GM12878 (cell line): Measurements from ENCODE around the gene CARD14. TPM values are rescaled to one million over a fixed set of nuclear protein-coding genes. Genes with fewer than 3 reads are reported as not detected.
"Not testable (repeated sequence)": the region's sequence is repeated elsewhere in the genome, so short reads cannot be mapped to it uniquely, and the experiment has no call there.

Source experiments
- ATAC-seq: fragments of 200-7000 bp; cut with Tn5 transposase; 3 replicates; pipeline ENCODE4 v1.9.1; 2020; ENCODE audit warnings: mild to moderate bottlenecking, moderate library complexity
- BruUV-seq: library from RNA; stranded (reverse); fragments of 400-500 nt; replicated peaks from 2 replicates; lab custom pipeline; 2021; lab: Mats Ljungman, UMichigan
- CTCF ChIA-PET: fragments of 300-600 bp; sonication (Branson Sonifier 250); formaldehyde crosslinking; extraction: SDS; loops from one replicate; lab custom pipeline; 2021; ENCODE audit warnings: inconsistent platforms; lab: Yijun Ruan, JAX
- POLR2A ChIA-PET: fragments of 350-600 bp; formaldehyde crosslinking; extraction: SDS; loops from one replicate; lab custom pipeline; 2021; ENCODE audit warnings: inconsistent platforms; lab: Charles Lee
- RAD21 ChIA-PET: fragments of 300-600 bp; sonication (Branson Sonifier 250); formaldehyde crosslinking; loops from one replicate; lab custom pipeline; 2023; ENCODE audit warnings: antibody characterized with exemption; ENCODE audit not compliant: unreplicated experiment; lab: Charles Lee
- SMC1A ChIA-PET: fragments of 300-600 bp; sonication (Branson Sonifier 250); formaldehyde crosslinking; loops from one replicate; lab custom pipeline; 2023; ENCODE audit not compliant: unreplicated experiment, uncharacterized antibody; lab: Charles Lee
- DNase-seq: peaks from one replicate; pipeline ENCODE4 v3.0.0-alpha.2; 2011; ENCODE audit warnings: low read depth, low spot score
- FAIRE-seq: peaks from 3 replicates; lab custom pipeline; 2011; peaks lifted over from hg19 to GRCh38; lab: Jason Lieb, UNC
- H2AFZ ChIP-seq: 2 replicates; pipeline ENCODE4 v1.6.0; 2011; ENCODE audit warnings: low read depth, low read length, control low read depth; ENCODE audit not compliant: control insufficient read depth
- H3K27ac ChIP-seq: 2 replicates; pipeline ENCODE4 v1.5.1; 2011; ENCODE audit warnings: control low read depth; ENCODE audit not compliant: control insufficient read depth, insufficient read depth
- H3K27me3 ChIP-seq, 2 experiments: replicated peaks in 1 of 2; 2 replicates each; pipeline versions ENCODE4 v1.6.0 to v1.6.1; 2011; ENCODE audit warnings: low read length in 1 of 2; ENCODE audit not compliant: control insufficient read depth in 2 of 2, insufficient read depth in 2 of 2
- H3K36me3 ChIP-seq, 2 experiments: 2 replicates each; pipeline ENCODE4 v1.5.1; 2011; ENCODE audit warnings: low read length in 1 of 2; ENCODE audit not compliant: control insufficient read depth in 2 of 2, insufficient read depth in 2 of 2
- H3K4me1 ChIP-seq: 2 replicates; pipeline ENCODE4 v1.6.1; 2011; ENCODE audit warnings: mild to moderate bottlenecking, low read length, moderate library complexity, mixed read lengths; ENCODE audit not compliant: control insufficient read depth, insufficient read depth
- H3K4me2 ChIP-seq: 2 replicates; pipeline ENCODE4 v1.6.0; 2011; ENCODE audit warnings: control low read depth; ENCODE audit not compliant: control insufficient read depth, insufficient read depth
- H3K4me3 ChIP-seq: fragments of 200-600 bp; sonication (generic); 2 replicates; pipeline ENCODE4 v1.5.1; 2016
- H3K79me2 ChIP-seq: 2 replicates; pipeline ENCODE4 v1.6.0; 2011; ENCODE audit warnings: low read length; ENCODE audit not compliant: control insufficient read depth, insufficient read depth
- H3K9ac ChIP-seq: 2 replicates; pipeline ENCODE4 v1.8.0; 2011; ENCODE audit warnings: low read length, control low read depth, mixed read lengths; ENCODE audit not compliant: control insufficient read depth, insufficient read depth
- H3K9me3 ChIP-seq: replicated peaks from 3 replicates; pipeline ENCODE4 v1.5.1; 2011; ENCODE audit warnings: mild to moderate bottlenecking, low read length; ENCODE audit not compliant: control insufficient read depth, insufficient read depth
- H4K20me1 ChIP-seq: 2 replicates; pipeline ENCODE4 v1.6.0; 2011; ENCODE audit not compliant: control insufficient read depth, insufficient read depth
- EGR1 ChIP-seq, 2 experiments: IDR thresholded peaks; 1 replicate in 1 of 2; 2 replicates in 1 of 2; pipeline ENCODE4 v1.6.1; 2011 to 2012; ENCODE audit warnings: low read depth in 2 of 2, low read length in 2 of 2, borderline replicate concordance in 1 of 2, mild to moderate bottlenecking in 1 of 2, moderate library complexity in 1 of 2
- MXI1 ChIP-seq: fragments of 150-350 bp; IDR thresholded peaks from 2 replicates; pipeline ENCODE4 v1.6.1; 2011; ENCODE audit warnings: low read depth, mild to moderate bottlenecking, inconsistent platforms, low read length, improper control_type of control experiment
- SMAD1 ChIP-seq: fragments of 450-650 bp; IDR thresholded peaks from 2 replicates; pipeline ENCODE4 v1.6.1; 2018; ENCODE audit warnings: mild to moderate bottlenecking, low read depth; ENCODE audit not compliant: partially characterized antibody
- ZNF24 ChIP-seq: fragments of 450-650 bp; IDR thresholded peaks from 2 replicates; pipeline ENCODE4 v1.6.1; 2017; ENCODE audit warnings: antibody characterized with exemption, mild to moderate bottlenecking
- WGBS: methylation state at CpG from one replicate; pipeline ENCODE4 v1.1.6; 2016; ENCODE audit warnings: low lambda C conversion rate; ENCODE audit not compliant: insufficient replicate concordance, insufficient coverage; ENCODE audit errors: missing lambda C conversion rate; 5-methylcytosine and 5-hydroxymethylcytosine counted together
- in situ Hi-C: fragments of 300-500 bp; cut with MboI; formaldehyde crosslinking; loops from 9 replicates; pipeline ENCODE4 v1.14.3; 2018; ENCODE audit warnings: mixed read lengths
- intact Hi-C: fragments of 100-400 bp; cut with micrococcal nuclease; formaldehyde crosslinking; loops from one replicate; pipeline ENCODE4 v1.14.2; 2022; ENCODE audit not compliant: unreplicated experiment
- polyA plus RNA-seq, 11 experiments: library from polyadenylated mRNA; depleted of rRNA in 4 of 11; unstranded in 6 of 11; stranded (reverse) in 5 of 11; fragments of >200 nt; fragmentation: Nextera tagmentation in 4 of 11; fragmentation: Illumina TruSeq in 1 of 11; extraction: Ambion mirVana in 4 of 11; extraction: Trizol in 1 of 11; gene quantifications; 1 replicate in 1 of 11; 2 replicates in 10 of 11; pipeline versions ENCODE4 v1.2.1 to v1.2.3, GENCODE V29; 2011 to 2016; ENCODE audit warnings: inconsistent platforms in 2 of 11, missing spikeins in 2 of 11, low read depth in 1 of 11
- total RNA-seq, 4 experiments: library from RNA; depleted of rRNA in 3 of 4; stranded (reverse); fragments of >200 nt in 3 of 4; fragmentation: Illumina TruSeq in 1 of 4; extraction: Trizol in 1 of 4; gene quantifications; 2 replicates each; pipeline versions ENCODE4 v1.2.1 to v1.2.3, GENCODE V29; 2013 to 2021
- TF ChIP-seq, protein P1 (sequence below): fragments of 450-650 bp; IDR thresholded peaks from 2 replicates; pipeline ENCODE4 v1.6.1; 2017; ENCODE audit warnings: mild to moderate bottlenecking, moderate library complexity
- TF ChIP-seq, protein P2 (sequence below): fragments of 450-650 bp; IDR thresholded peaks from 2 replicates; pipeline ENCODE4 v1.6.1; 2017; ENCODE audit warnings: mild to moderate bottlenecking, moderate library complexity

Gene CARD14
- total and polyA plus RNA-seq, 10 of the 15 experiments (the other 5 are each of a cell fraction or from before 2014, with no cell fraction given): 0.08 to 0.15 TPM; not detected in 8

DNA sequence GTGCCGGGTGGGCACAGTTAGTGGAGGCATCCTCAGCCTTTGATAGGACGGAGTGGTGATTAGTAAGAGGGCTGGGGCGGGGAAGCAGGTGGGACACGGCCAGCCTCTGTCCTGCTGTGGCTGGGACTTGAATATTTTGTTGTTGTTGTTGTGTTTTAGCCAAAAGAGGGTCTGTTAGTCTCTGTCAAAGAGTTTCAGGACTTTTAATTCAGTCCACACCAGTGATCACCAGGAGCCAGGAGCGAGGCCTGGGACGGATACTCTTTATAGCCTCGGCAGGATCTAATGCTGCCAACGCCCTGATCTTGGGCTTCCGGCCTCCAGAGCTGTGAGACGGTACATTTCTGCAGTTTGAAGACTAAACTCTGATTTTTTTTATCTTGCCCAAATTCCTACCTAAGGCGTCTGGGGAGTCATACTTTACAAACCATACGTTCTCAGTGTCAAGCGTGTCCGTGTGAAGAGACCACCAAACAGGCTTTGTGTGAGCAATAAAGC is 87.9 kb downstream of the CARD14 start (continued):
- TF ChIP-seq MXI1: no peak
- no peak for TF ChIP-seq SMAD1
- TF ChIP-seq ZNF24: no peak
- no peak for TF ChIP-seq EGR1 (IDR thresholded peaks at IDR 0.05; ENCODE audit: borderline replicate concordance in 1 of 2, low read depth in 2 of 2, low read length in 2 of 2)
- TF ChIP-seq, all 136 proteins: peak for 0

DNA sequence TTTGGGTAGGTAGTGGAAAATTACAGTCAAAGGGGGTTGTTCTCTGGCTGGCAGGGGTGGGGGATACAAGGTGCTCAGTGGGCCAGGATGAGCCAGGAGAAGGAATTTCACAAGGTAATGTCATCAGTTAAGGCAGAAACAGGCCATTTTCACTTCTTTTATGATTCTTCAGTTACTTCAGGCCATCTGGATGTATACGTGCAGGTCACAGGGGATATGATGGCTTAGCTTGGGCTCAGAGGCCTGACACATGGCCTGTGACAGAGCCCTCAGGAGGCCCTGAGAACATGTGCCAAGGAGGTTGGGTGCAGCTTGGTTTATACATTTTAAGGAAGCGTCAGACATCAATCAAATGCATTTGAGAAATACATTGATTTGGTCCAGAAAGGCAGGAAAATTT is 88.5 kb downstream of the CARD14 start:
- Histone ChIP-seq H3K79me2 (peaks cover 19% of the 10 kb centered on the region), H3K4me2 (0 out of 2 replicates have a peak overlapping the region, but pooled peaks have one; percentile 3), H3K4me1 (peaks cover 61% of the 10 kb centered on the region), H3K27ac (peak overlapping the region; percentile 69)
- DNase-seq, H3K9me3 ChIP-seq, ATAC-seq, intact Hi-C loops, in situ Hi-C loops, H4K20me1 ChIP-seq, FAIRE-seq, H3K27me3 ChIP-seq, H3K9ac ChIP-seq, RAD21 ChIA-PET, H2AFZ ChIP-seq, BruUV-seq, H3K36me3 ChIP-seq, H3K4me3 ChIP-seq: not testable (repeated sequence)
- CTCF ChIA-PET: interaction anchor here (0.6 to 0.7 kb wide), 2 partner anchors 157 to 351 kb away, joined by 3 read pairs; partner anchors contain the start of gene GAA
- TF ChIP-seq, protein P1, sequence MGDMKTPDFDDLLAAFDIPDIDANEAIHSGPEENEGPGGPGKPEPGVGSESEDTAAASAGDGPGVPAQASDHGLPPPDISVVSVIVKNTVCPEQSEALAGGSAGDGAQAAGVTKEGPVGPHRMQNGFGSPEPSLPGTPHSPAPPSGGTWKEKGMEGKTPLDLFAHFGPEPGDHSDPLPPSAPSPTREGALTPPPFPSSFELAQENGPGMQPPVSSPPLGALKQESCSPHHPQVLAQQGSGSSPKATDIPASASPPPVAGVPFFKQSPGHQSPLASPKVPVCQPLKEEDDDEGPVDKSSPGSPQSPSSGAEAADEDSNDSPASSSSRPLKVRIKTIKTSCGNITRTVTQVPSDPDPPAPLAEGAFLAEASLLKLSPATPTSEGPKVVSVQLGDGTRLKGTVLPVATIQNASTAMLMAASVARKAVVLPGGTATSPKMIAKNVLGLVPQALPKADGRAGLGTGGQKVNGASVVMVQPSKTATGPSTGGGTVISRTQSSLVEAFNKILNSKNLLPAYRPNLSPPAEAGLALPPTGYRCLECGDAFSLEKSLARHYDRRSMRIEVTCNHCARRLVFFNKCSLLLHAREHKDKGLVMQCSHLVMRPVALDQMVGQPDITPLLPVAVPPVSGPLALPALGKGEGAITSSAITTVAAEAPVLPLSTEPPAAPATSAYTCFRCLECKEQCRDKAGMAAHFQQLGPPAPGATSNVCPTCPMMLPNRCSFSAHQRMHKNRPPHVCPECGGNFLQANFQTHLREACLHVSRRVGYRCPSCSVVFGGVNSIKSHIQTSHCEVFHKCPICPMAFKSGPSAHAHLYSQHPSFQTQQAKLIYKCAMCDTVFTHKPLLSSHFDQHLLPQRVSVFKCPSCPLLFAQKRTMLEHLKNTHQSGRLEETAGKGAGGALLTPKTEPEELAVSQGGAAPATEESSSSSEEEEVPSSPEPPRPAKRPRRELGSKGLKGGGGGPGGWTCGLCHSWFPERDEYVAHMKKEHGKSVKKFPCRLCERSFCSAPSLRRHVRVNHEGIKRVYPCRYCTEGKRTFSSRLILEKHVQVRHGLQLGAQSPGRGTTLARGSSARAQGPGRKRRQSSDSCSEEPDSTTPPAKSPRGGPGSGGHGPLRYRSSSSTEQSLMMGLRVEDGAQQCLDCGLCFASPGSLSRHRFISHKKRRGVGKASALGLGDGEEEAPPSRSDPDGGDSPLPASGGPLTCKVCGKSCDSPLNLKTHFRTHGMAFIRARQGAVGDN: peak; percentile 86
- TF ChIP-seq, protein P2, sequence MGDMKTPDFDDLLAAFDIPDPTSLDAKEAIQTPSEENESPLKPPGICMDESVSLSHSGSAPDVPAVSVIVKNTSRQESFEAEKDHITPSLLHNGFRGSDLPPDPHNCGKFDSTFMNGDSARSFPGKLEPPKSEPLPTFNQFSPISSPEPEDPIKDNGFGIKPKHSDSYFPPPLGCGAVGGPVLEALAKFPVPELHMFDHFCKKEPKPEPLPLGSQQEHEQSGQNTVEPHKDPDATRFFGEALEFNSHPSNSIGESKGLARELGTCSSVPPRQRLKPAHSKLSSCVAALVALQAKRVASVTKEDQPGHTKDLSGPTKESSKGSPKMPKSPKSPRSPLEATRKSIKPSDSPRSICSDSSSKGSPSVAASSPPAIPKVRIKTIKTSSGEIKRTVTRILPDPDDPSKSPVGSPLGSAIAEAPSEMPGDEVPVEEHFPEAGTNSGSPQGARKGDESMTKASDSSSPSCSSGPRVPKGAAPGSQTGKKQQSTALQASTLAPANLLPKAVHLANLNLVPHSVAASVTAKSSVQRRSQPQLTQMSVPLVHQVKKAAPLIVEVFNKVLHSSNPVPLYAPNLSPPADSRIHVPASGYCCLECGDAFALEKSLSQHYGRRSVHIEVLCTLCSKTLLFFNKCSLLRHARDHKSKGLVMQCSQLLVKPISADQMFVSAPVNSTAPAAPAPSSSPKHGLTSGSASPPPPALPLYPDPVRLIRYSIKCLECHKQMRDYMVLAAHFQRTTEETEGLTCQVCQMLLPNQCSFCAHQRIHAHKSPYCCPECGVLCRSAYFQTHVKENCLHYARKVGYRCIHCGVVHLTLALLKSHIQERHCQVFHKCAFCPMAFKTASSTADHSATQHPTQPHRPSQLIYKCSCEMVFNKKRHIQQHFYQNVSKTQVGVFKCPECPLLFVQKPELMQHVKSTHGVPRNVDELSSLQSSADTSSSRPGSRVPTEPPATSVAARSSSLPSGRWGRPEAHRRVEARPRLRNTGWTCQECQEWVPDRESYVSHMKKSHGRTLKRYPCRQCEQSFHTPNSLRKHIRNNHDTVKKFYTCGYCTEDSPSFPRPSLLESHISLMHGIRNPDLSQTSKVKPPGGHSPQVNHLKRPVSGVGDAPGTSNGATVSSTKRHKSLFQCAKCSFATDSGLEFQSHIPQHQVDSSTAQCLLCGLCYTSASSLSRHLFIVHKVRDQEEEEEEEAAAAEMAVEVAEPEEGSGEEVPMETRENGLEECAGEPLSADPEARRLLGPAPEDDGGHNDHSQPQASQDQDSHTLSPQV: peak; percentile 52; the same call in 1 of the 2 replicates
- SMC1A ChIA-PET: interaction anchor here (1.0 to 1.8 kb wide), 2 partner anchors 12 to 62 kb away, joined by 3 to 6 read pairs; no protein-coding TSS in a partner anchor
- 4% methylated on average over 2 of the region's 2 CpGs for WGBS
- POLR2A ChIA-PET: interaction anchor here (1.7 kb wide), 1 partner anchor 39 kb away, joined by 5 read pairs; no protein-coding TSS in a partner anchor
